Measurements from ENCODE around the gene KLHL13.

GRCh38 chrX:118066867-118067515 is 49.6 kb downstream of the KLHL13 start:
- TF ChIP-seq, protein P1, sequence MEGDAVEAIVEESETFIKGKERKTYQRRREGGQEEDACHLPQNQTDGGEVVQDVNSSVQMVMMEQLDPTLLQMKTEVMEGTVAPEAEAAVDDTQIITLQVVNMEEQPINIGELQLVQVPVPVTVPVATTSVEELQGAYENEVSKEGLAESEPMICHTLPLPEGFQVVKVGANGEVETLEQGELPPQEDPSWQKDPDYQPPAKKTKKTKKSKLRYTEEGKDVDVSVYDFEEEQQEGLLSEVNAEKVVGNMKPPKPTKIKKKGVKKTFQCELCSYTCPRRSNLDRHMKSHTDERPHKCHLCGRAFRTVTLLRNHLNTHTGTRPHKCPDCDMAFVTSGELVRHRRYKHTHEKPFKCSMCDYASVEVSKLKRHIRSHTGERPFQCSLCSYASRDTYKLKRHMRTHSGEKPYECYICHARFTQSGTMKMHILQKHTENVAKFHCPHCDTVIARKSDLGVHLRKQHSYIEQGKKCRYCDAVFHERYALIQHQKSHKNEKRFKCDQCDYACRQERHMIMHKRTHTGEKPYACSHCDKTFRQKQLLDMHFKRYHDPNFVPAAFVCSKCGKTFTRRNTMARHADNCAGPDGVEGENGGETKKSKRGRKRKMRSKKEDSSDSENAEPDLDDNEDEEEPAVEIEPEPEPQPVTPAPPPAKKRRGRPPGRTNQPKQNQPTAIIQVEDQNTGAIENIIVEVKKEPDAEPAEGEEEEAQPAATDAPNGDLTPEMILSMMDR (optimal IDR thresholded peaks at IDR 0.05 in 1 of 3, IDR thresholded peaks at IDR 0.05 in 1 of 3, conservative IDR thresholded peaks at IDR 0.05 in 1 of 3; ENCODE audit: extremely low read depth in 1 of 3, insufficient read depth in 2 of 3, low read length in 3 of 3): no peak
- no peak for TF ChIP-seq EZH2 (IDR thresholded peaks at IDR 0.05; ENCODE audit: low read length)
